ENCODE measurements around the gene ACVR1B.

Gene ACVR1B

DNA sequence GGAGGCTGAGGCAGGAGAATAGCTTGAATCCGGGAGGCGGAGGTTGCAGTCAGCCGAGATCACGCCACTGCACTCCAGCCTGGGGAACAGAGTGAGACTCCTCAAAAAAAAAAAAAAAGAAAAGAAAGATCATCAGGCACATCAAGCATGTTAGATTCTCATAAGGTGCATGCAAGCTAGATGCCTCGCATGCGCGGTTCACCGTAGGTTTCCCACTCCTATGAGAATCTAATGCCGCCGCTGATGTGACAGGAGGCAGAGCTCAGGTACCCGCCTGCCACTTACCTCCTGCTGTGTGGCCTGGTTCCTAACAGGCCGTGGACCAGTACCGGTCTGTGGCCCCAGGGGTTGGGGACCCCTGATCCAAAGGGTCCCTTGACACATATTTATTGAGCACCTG lies 7.0 kb downstream of the ACVR1B start:
- no peak overlapping the region for H3K4me2 ChIP-seq (ENCODE audit: low read length)
- no peak for DNase-seq
- no peak overlapping the region for H2BK5ac ChIP-seq (ENCODE audit: low read length)
- H3K36me3 ChIP-seq (ENCODE audit: control insufficient read depth, insufficient read depth, low read length) = no peaks in the 10 kb centered on the region
- no peak overlapping the region for H3K4me3 ChIP-seq (ENCODE audit: low read length)
- no peak overlapping the region for H3K56ac ChIP-seq (ENCODE audit: low read length)
- H4K5ac ChIP-seq (ENCODE audit: low read length) = no peak overlapping the region
- H3K79me2 ChIP-seq (ENCODE audit: control insufficient read depth, insufficient read depth, low read length) = peaks cover 22% of the 10 kb centered on the region
- no peak overlapping the region for H3K23ac ChIP-seq (ENCODE audit: low read length)
- H4K8ac ChIP-seq (ENCODE audit: low read depth, low read length) = no peak overlapping the region
- H3K9ac ChIP-seq (ENCODE audit: low read length) = no peak overlapping the region
- peaks cover 2% of the 10 kb centered on the region for H3K4me1 ChIP-seq (ENCODE audit: control insufficient read depth, low read depth, low read length)
- H2AK5ac ChIP-seq (ENCODE audit: low read length) = no peak overlapping the region
- H3K79me1 ChIP-seq (ENCODE audit: low read length) = peaks cover 30% of the 10 kb centered on the region
- no peak overlapping the region for H3K27ac ChIP-seq (ENCODE audit: low read depth, low read length)
- no peak overlapping the region for H2BK15ac ChIP-seq (replicated peaks; ENCODE audit: low read depth)
- no peaks in the 10 kb centered on the region for H3K27me3 ChIP-seq (ENCODE audit: insufficient read depth, low read length, poor library complexity)
- no peak overlapping the region for H3K4ac ChIP-seq (ENCODE audit: low read depth, low read length)
- no CpG with 5 or more reads among the region's 13 CpGs for WGBS (ENCODE audit: extremely low coverage, insufficient coverage, low lambda C conversion rate)
- no peak overlapping the region for H3K18ac ChIP-seq (ENCODE audit: low read length)
- H2BK120ac ChIP-seq (ENCODE audit: low read depth, low read length) = no peak overlapping the region

DNA sequence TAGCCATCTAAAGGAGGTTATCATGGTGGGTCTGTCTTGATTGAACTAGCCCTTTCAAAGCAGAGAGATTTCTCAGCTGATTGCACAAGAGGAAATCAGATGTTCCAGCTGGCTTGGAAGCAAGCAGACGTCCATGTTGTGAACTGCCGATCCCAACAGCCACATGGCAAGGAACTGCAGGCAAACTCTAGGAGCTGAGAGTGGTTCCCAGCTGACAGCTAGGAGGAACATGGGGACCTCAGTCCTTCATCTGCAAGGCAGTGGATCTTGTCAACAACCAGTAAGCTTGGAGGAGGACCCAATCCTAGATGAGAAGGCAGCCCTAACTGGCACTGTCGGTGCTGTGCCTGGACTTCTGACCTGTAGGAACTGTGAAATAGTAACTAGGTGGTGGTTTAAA lies 7.7 kb downstream of the ACVR1B start:
- Histone ChIP-seq H2AK5ac (ENCODE audit: low read length) (no peak overlapping the region), H3K56ac (ENCODE audit: low read length) (no peak overlapping the region), H4K5ac (ENCODE audit: low read length) (no peak overlapping the region), H2BK15ac (replicated peaks; ENCODE audit: low read depth) (no peak overlapping the region), H2BK5ac (ENCODE audit: low read length) (no peak overlapping the region), H4K8ac (ENCODE audit: low read depth, low read length) (no peak overlapping the region), H3K27ac (ENCODE audit: low read depth, low read length) (no peak overlapping the region), H3K4ac (ENCODE audit: low read depth, low read length) (no peak overlapping the region), H3K4me2 (ENCODE audit: low read length) (no peak overlapping the region), H3K18ac (ENCODE audit: low read length) (no peak overlapping the region), H3K9ac (ENCODE audit: low read length) (no peak overlapping the region), H3K27me3 (ENCODE audit: insufficient read depth, low read length, poor library complexity) (no peaks in the 10 kb centered on the region), H3K23ac (ENCODE audit: low read length) (no peak overlapping the region), H3K4me3 (ENCODE audit: low read length) (no peak overlapping the region), H3K79me2 (ENCODE audit: control insufficient read depth, insufficient read depth, low read length) (peaks cover 17% of the 10 kb centered on the region), H3K36me3 (ENCODE audit: control insufficient read depth, insufficient read depth, low read length) (no peaks in the 10 kb centered on the region), H3K4me1 (ENCODE audit: control insufficient read depth, low read depth, low read length) (peaks cover 2% of the 10 kb centered on the region), H2BK120ac (ENCODE audit: low read depth, low read length) (no peak overlapping the region), H3K79me1 (ENCODE audit: low read length) (peaks cover 28% of the 10 kb centered on the region)
- WGBS (ENCODE audit: extremely low coverage, insufficient coverage, low lambda C conversion rate) = no CpG with 5 or more reads among the region's 3 CpGs
- no peak for DNase-seq

DNA sequence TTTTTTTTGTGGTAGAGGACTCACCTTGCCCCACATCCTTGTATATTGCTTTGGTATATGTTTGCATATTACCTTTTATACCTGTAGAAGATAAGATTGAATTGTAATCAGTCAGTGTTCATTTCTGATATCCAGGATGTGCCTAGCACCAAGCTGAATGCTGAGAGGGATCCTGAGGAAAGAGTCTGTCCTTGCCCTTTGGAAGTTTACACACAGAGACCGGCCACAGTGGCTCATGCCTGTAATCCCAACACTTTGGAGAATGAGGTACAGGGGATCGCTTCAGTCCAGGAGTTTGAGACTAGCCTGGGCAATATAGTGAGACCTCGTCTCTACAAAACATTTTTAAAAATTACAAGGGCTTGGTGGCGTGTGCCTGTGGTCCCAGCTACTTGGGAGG lies 8.4 kb downstream of the ACVR1B start:
- no peak overlapping the region for H2BK15ac ChIP-seq (replicated peaks; ENCODE audit: low read depth)
- no peak overlapping the region for H2BK120ac ChIP-seq (ENCODE audit: low read depth, low read length)
- no peak overlapping the region for H3K4ac ChIP-seq (ENCODE audit: low read depth, low read length)
- no peak overlapping the region for H2AK5ac ChIP-seq (ENCODE audit: low read length)
- H3K4me3 ChIP-seq (ENCODE audit: low read length) = no peak overlapping the region
- no peak overlapping the region for H3K9ac ChIP-seq (ENCODE audit: low read length)
- no peak overlapping the region for H3K27ac ChIP-seq (ENCODE audit: low read depth, low read length)
- H3K79me2 ChIP-seq (ENCODE audit: control insufficient read depth, insufficient read depth, low read length) = peaks cover 13% of the 10 kb centered on the region
- H4K8ac ChIP-seq (ENCODE audit: low read depth, low read length) = no peak overlapping the region
- H3K23ac ChIP-seq (ENCODE audit: low read length) = no peak overlapping the region
- no peak for DNase-seq
- H3K56ac ChIP-seq (ENCODE audit: low read length) = no peak overlapping the region
- peaks cover under 1% of the 10 kb centered on the region for H3K4me1 ChIP-seq (ENCODE audit: control insufficient read depth, low read depth, low read length)
- H3K27me3 ChIP-seq (ENCODE audit: insufficient read depth, low read length, poor library complexity) = no peaks in the 10 kb centered on the region
- no CpG with 5 or more reads among the region's 4 CpGs for WGBS (ENCODE audit: extremely low coverage, insufficient coverage, low lambda C conversion rate)
- no peak overlapping the region for H3K18ac ChIP-seq (ENCODE audit: low read length)
- no peak overlapping the region for H2BK5ac ChIP-seq (ENCODE audit: low read length)
- peaks cover 27% of the 10 kb centered on the region for H3K79me1 ChIP-seq (ENCODE audit: low read length)
- no peak overlapping the region for H4K5ac ChIP-seq (ENCODE audit: low read length)
- no peaks in the 10 kb centered on the region for H3K36me3 ChIP-seq (ENCODE audit: control insufficient read depth, insufficient read depth, low read length)
- H3K4me2 ChIP-seq (ENCODE audit: low read length) = no peak overlapping the region

DNA sequence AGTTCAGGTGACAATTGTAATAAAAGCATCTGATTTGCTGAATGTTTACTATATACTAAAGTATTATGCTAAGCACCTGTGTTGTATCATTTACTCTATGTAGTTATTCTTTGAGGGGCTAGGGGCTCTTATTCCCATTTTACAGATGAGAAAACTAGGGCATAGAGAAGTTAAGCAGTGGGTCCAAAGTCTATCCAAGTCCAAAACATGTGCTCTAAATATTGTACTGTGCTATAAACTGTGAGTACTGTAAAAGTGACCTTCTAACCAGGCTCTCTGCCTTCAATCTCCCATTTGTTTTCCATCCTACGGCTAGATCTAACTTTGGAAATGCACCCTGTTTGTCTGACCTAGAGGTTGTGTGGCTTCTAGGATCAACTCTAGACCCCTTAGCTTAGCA lies 9.0 kb downstream of the ACVR1B start:
- Histone ChIP-seq H2BK5ac (ENCODE audit: low read length) (no peak overlapping the region), H3K79me2 (ENCODE audit: control insufficient read depth, insufficient read depth, low read length) (peaks cover 8% of the 10 kb centered on the region), H4K5ac (ENCODE audit: low read length) (no peak overlapping the region), H3K36me3 (ENCODE audit: control insufficient read depth, insufficient read depth, low read length) (no peaks in the 10 kb centered on the region), H3K4me1 (ENCODE audit: control insufficient read depth, low read depth, low read length) (no peaks in the 10 kb centered on the region), H3K27ac (ENCODE audit: low read depth, low read length) (no peak overlapping the region), H3K4me2 (ENCODE audit: low read length) (no peak overlapping the region), H3K4ac (ENCODE audit: low read depth, low read length) (no peak overlapping the region), H3K9ac (ENCODE audit: low read length) (no peak overlapping the region), H3K79me1 (ENCODE audit: low read length) (peaks cover 25% of the 10 kb centered on the region), H2BK15ac (replicated peaks; ENCODE audit: low read depth) (no peak overlapping the region), H3K27me3 (ENCODE audit: insufficient read depth, low read length, poor library complexity) (no peaks in the 10 kb centered on the region), H3K23ac (ENCODE audit: low read length) (no peak overlapping the region), H2BK120ac (ENCODE audit: low read depth, low read length) (no peak overlapping the region), H3K18ac (ENCODE audit: low read length) (no peak overlapping the region), H3K4me3 (ENCODE audit: low read length) (no peak overlapping the region), H2AK5ac (ENCODE audit: low read length) (no peak overlapping the region), H3K56ac (ENCODE audit: low read length) (no peak overlapping the region), H4K8ac (ENCODE audit: low read depth, low read length) (no peak overlapping the region)
- no CpG with 5 or more reads among the region's 1 CpG for WGBS (ENCODE audit: extremely low coverage, insufficient coverage, low lambda C conversion rate)
- DNase-seq = no peak

DNA sequence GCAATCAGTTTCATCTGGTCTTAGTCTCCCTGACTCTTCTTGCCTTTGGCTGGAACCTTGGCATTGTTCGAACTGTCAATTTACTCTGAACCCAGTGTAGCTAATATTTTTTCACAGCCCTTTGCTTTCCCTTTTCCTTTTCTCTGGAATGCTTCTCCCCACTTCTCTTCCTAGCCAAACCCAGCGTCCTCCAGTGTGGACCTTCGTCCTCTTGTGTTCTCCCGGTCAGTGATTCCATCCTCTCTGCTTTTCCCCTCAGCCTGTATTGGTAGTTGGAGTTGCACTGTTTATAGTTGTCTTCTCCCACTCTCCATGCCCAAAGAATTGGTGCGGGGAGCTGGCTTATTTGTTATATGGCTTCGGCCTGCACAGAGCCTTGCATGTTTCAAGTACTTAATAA lies 9.4 kb downstream of the ACVR1B start:
- no peak overlapping the region for H2AK5ac ChIP-seq (ENCODE audit: low read length)
- H2BK15ac ChIP-seq (replicated peaks; ENCODE audit: low read depth) = no peak overlapping the region
- H3K9ac ChIP-seq (ENCODE audit: low read length) = no peak overlapping the region
- H2BK120ac ChIP-seq (ENCODE audit: low read depth, low read length) = no peak overlapping the region
- H3K4me3 ChIP-seq (ENCODE audit: low read length) = no peak overlapping the region
- no peak for DNase-seq
- no peak overlapping the region for H4K5ac ChIP-seq (ENCODE audit: low read length)
- no peak overlapping the region for H4K8ac ChIP-seq (ENCODE audit: low read depth, low read length)
- no peak overlapping the region for H3K23ac ChIP-seq (ENCODE audit: low read length)
- no peak overlapping the region for H3K18ac ChIP-seq (ENCODE audit: low read length)
- no CpG with 5 or more reads among the region's 6 CpGs for WGBS (ENCODE audit: extremely low coverage, insufficient coverage, low lambda C conversion rate)
- no peak overlapping the region for H3K4ac ChIP-seq (ENCODE audit: low read depth, low read length)
- no peaks in the 10 kb centered on the region for H3K27me3 ChIP-seq (ENCODE audit: insufficient read depth, low read length, poor library complexity)
- H3K4me2 ChIP-seq (ENCODE audit: low read length) = no peak overlapping the region
- H3K56ac ChIP-seq (ENCODE audit: low read length) = no peak overlapping the region
- H3K27ac ChIP-seq (ENCODE audit: low read depth, low read length) = no peak overlapping the region
- peaks cover 24% of the 10 kb centered on the region for H3K79me1 ChIP-seq (ENCODE audit: low read length)
- H3K36me3 ChIP-seq (ENCODE audit: control insufficient read depth, insufficient read depth, low read length) = no peaks in the 10 kb centered on the region
- no peaks in the 10 kb centered on the region for H3K4me1 ChIP-seq (ENCODE audit: control insufficient read depth, low read depth, low read length)
- H3K79me2 ChIP-seq (ENCODE audit: control insufficient read depth, insufficient read depth, low read length) = peaks cover 5% of the 10 kb centered on the region
- H2BK5ac ChIP-seq (ENCODE audit: low read length) = no peak overlapping the region

DNA sequence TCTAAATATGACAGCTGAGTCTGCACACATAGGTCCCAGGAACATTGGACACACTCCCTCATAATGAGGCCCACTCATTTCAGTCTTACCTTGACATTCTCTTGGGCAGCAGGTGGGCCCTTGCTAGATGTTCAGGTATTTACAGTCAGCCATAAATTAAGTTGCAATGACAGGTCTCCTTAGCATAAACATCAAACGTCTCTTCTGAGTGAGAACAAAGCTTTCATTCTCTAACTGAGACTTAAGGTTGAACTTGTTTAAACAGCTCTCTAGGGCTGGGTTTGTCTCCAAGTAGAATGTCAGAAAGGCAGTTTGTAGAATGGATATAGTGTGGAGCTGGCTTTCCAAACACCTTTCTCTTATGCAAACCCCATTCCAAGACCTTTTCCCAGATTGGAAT lies 10.3 kb downstream of the ACVR1B start:
- Histone ChIP-seq H3K4ac (ENCODE audit: low read depth, low read length) (no peak overlapping the region), H3K27me3 (ENCODE audit: insufficient read depth, low read length, poor library complexity) (no peaks in the 10 kb centered on the region), H3K4me2 (ENCODE audit: low read length) (no peak overlapping the region), H3K23ac (ENCODE audit: low read length) (no peak overlapping the region), H3K36me3 (ENCODE audit: control insufficient read depth, insufficient read depth, low read length) (no peaks in the 10 kb centered on the region), H2BK120ac (ENCODE audit: low read depth, low read length) (no peak overlapping the region), H2BK5ac (ENCODE audit: low read length) (no peak overlapping the region), H3K56ac (ENCODE audit: low read length) (no peak overlapping the region), H3K27ac (ENCODE audit: low read depth, low read length) (no peak overlapping the region), H2AK5ac (ENCODE audit: low read length) (no peak overlapping the region), H3K4me3 (ENCODE audit: low read length) (no peak overlapping the region), H3K9ac (ENCODE audit: low read length) (no peak overlapping the region), H3K79me1 (ENCODE audit: low read length) (peaks cover 21% of the 10 kb centered on the region), H3K79me2 (ENCODE audit: control insufficient read depth, insufficient read depth, low read length) (peaks cover 2% of the 10 kb centered on the region), H4K5ac (ENCODE audit: low read length) (no peak overlapping the region), H3K4me1 (ENCODE audit: control insufficient read depth, low read depth, low read length) (no peaks in the 10 kb centered on the region), H4K8ac (ENCODE audit: low read depth, low read length) (no peak overlapping the region), H3K18ac (ENCODE audit: low read length) (no peak overlapping the region), H2BK15ac (replicated peaks; ENCODE audit: low read depth) (no peak overlapping the region)
- no peak for DNase-seq
- no CpG with 5 or more reads among the region's 1 CpG for WGBS (ENCODE audit: extremely low coverage, insufficient coverage, low lambda C conversion rate)

Data from mesendoderm (in vitro differentiated cells).